Transverse colon (tissue), 4 donors: ENCODE data around the gene KLF11.

Source experiments
- CTCF ChIP-seq, 5 experiments: fragments of 200-600 bp in 3 of 5; fragments of 450-650 bp in 2 of 5; sonication (generic) in 3 of 5; IDR thresholded peaks; 1 replicate in 2 of 5; 2 replicates in 3 of 5; pipeline ENCODE4 v1.5.1; 2016 to 2017; ENCODE audit warnings: antibody characterized with exemption in 5 of 5, inconsistent platforms in 3 of 5, mild to moderate bottlenecking in 2 of 5, moderate library complexity in 1 of 5
- EP300 ChIP-seq: sonication (generic); formaldehyde crosslinking; IDR thresholded peaks from one replicate; pipeline ENCODE4 v1.6.1; 2017; ENCODE audit warnings: antibody characterized with exemption, low read depth
- POLR2A ChIP-seq: fragments of 450-650 bp; IDR thresholded peaks from one replicate; pipeline ENCODE4 v1.6.1; 2016; ENCODE audit warnings: antibody characterized with exemption, mild to moderate bottlenecking, moderate library complexity
- POLR2AphosphoS5 ChIP-seq, 3 donors: sonication (generic); formaldehyde crosslinking; IDR thresholded peaks; one replicate each; pipeline ENCODE4 v1.6.1; 2016; ENCODE audit warnings: antibody characterized with exemption in 3 of 3

GRCh38 chr2:10000541-10000940, 42.8 kb upstream of the KLF11 start:
- TF ChIP-seq POLR2AphosphoS5 (IDR thresholded peaks at IDR 0.05) (no peak), CTCF (IDR thresholded peaks at IDR 0.05) (no peak), POLR2A (no peak), EP300 (no peak)
